Left lung (tissue), 10 donors: ENCODE results near the gene PDE6D. TPM values are rescaled to one million over a fixed set of nuclear protein-coding genes. Genes with fewer than 3 reads are reported as not detected.

ENCODE experiments used
- ATAC-seq: fragments of 200-7000 bp; cut with Tn5 transposase; one replicate; pipeline ENCODE4 v1.9.1; 2020; ENCODE audit warnings: moderate library complexity
- DNase-seq, 4 donors: peaks; one replicate each; pipeline ENCODE4 v3.0.0-alpha.2; 2013 to 2020
- H3K27ac ChIP-seq, 2 donors: fragments of 200-600 bp; sonication (generic) in 1 of 2; one replicate each; pipeline versions ENCODE4 v1.5.0 to v1.8.0; 2020 to 2021
- H3K27me3 ChIP-seq, 2 donors: fragments of 200-600 bp; sonication (generic) in 1 of 2; one replicate each; pipeline versions ENCODE4 v1.5.0 to v1.8.0; 2020 to 2021
- H3K36me3 ChIP-seq, 2 donors: fragments of 200-600 bp; sonication (generic) in 1 of 2; one replicate each; pipeline versions ENCODE4 v1.5.0 to v1.8.0; 2020 to 2021
- H3K4me1 ChIP-seq, 2 donors: fragments of 200-600 bp; one replicate each; pipeline ENCODE4 v1.8.0; 2021
- H3K4me3 ChIP-seq, 2 donors: fragments of 200-600 bp; sonication (generic) in 1 of 2; one replicate each; pipeline versions ENCODE4 v1.5.0 to v1.8.0; 2020 to 2021; ENCODE audit warnings: mild to moderate bottlenecking in 1 of 2
- H3K9me3 ChIP-seq, 2 donors: fragments of 200-600 bp; sonication (generic) in 1 of 2; one replicate each; pipeline versions ENCODE4 v1.5.0 to v1.8.0; 2020 to 2021
- intact Hi-C, 2 donors: fragments of 100-400 bp; cut with DNase I; formaldehyde crosslinking; loops; one replicate each; pipeline versions ENCODE4 v1.11.2 to v1.14.2; 2022
- polyA plus RNA-seq, 6 donors: library from polyadenylated mRNA; unstranded; fragments of 120-200 nt; gene quantifications; one replicate each; pipeline ENCODE4 v1.2.1, GENCODE V29; 2013; ENCODE audit not compliant: insufficient read length in 6 of 6
- total RNA-seq, 2 donors: library from RNA; stranded (reverse); fragmentation: NEBNext Ultra II Directional; extraction: Animal tissue kit (Norgen Biotek cat#: 25700); gene quantifications; one replicate each; pipeline ENCODE4 v1.2.1, GENCODE V29; 2021
- TF ChIP-seq, protein P1 (sequence below), 2 donors: fragments of 200-600 bp; sonication (generic) in 1 of 2; IDR thresholded peaks; one replicate each; pipeline versions ENCODE4 v1.5.0 to v1.8.0; 2021; ENCODE audit warnings: antibody characterized with exemption in 2 of 2
- donor health status: DM: no; HTN: yes; CAD: no.
- donor health status: DM: no; HTN: no; CAD: no.

PDE6D gene
- total and polyA plus RNA-seq, 8 donors, result 19.7 to 27.9 (median 23.4) TPM

DNA sequence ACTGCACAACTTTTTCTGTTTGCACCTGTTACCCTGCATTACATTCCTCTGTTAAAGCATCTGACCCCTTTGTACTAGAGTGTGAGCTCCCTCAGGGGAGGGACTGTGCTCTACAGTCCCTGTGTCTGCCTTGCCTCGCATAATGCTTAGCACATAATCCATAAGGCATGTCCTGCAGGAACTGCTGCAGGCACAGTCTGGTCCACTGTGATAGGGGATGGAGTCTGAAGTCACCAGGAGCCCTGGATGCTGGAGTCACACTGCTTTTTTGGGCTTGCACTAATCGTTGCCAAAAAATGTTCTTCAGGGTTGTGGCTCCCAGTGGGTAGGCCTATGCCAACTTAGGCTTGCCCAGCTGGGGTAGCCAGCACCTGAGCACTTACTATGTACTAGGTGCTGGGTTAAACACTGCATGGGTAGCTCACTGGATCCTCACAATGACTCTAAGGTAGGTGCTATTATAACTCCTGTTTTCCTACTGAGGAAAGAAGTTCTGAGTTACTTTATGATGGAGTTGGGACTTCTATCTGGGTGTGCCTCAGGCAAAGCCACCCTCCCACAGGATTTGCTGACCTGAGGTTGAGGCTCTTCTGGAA is 38.5 kb upstream of the PDE6D start:
- ATAC-seq, result no peak
- Histone ChIP-seq H3K4me3 (no peak overlapping the region), H3K36me3 (no peaks in the 10 kb centered on the region), H3K27me3 (no peaks in the 10 kb centered on the region), H3K9me3 (peaks cover 0 to 5% of the 10 kb centered on the region in 2 donors), H3K4me1 (no peaks in the 10 kb centered on the region), H3K27ac (no peak overlapping the region)
- intact Hi-C loops, result no loop called here
- DNase-seq, result no peak
- TF ChIP-seq, protein P1, sequence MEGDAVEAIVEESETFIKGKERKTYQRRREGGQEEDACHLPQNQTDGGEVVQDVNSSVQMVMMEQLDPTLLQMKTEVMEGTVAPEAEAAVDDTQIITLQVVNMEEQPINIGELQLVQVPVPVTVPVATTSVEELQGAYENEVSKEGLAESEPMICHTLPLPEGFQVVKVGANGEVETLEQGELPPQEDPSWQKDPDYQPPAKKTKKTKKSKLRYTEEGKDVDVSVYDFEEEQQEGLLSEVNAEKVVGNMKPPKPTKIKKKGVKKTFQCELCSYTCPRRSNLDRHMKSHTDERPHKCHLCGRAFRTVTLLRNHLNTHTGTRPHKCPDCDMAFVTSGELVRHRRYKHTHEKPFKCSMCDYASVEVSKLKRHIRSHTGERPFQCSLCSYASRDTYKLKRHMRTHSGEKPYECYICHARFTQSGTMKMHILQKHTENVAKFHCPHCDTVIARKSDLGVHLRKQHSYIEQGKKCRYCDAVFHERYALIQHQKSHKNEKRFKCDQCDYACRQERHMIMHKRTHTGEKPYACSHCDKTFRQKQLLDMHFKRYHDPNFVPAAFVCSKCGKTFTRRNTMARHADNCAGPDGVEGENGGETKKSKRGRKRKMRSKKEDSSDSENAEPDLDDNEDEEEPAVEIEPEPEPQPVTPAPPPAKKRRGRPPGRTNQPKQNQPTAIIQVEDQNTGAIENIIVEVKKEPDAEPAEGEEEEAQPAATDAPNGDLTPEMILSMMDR (IDR thresholded peaks at IDR 0.05), result no peak

DNA sequence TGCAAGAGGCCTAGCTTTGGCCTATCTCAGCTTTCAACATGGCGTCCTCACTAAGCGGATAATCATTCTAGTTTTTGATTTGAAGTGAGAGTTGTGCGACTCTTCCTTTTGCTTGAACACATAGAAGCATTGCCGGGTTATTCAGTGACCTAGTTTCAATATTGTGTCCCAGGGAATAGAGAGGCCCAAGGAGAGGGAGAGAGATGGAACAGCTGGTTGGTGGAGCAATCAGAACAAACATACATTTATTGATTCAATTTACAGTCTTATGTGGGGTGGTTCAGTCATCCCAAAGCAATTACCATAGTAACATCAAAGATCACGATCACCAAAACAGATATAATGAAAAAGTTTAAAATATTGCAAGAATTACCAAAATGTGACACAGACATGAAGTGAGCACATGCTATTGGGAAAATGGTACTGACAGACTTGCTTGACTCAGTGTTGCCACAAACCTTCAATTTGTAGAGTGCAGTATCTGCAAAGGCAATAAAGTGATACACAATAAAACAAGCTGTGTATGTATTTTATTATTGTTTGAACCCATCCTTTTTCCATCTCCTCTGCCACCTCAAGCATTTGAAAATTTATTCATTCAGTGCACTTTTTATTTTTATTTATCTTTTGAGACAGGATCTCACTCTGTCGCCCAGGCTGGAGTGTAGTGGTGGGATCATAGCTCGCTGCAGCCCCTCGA is 35.4 kb upstream of the PDE6D start:
- Histone ChIP-seq H3K4me3 (no peak overlapping the region), H3K27me3 (no peaks in the 10 kb centered on the region), H3K27ac (no peak overlapping the region), H3K36me3 (peaks cover 0 to 18% of the 10 kb centered on the region in 2 donors), H3K4me1 (no peaks in the 10 kb centered on the region), H3K9me3 (peaks cover 0 to 5% of the 10 kb centered on the region in 2 donors)
- DNase-seq (no peak), ATAC-seq (no peak)
- intact Hi-C loops, result no loop called here
- TF ChIP-seq, protein P1 (IDR thresholded peaks at IDR 0.05), result no peak

GRCh38 chr2:231810905-231811304 is 29.8 kb upstream of the PDE6D start:
- ATAC-seq, result no peak
- TF ChIP-seq, protein P1 (IDR thresholded peaks at IDR 0.05), result no peak
- no peaks in the 10 kb centered on the region for H3K4me1 ChIP-seq

DNA sequence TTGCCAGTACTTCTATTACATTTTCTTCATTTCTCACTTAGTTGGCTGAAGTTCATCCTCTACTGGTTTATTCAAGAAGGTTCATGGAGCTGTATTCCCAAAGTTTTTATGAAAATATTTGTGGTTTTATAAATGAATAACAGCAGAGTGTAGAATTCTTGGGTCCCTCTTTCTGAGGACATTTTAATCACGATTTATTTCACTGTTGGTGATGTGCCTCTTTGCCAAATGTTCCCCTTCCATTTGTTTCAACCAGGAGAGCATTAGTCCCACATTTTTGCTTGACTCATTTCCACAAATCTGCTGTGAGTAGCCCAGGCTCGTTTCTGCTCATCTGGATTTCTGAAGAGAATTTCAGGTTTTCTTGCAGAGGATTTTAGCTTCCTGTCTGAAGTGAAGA is 25.9 kb upstream of the PDE6D start:
- Histone ChIP-seq H3K9me3 (no peaks in the 10 kb centered on the region), H3K4me1 (no peaks in the 10 kb centered on the region), H3K36me3 (peaks cover 0 to 86% of the 10 kb centered on the region in 2 donors), H3K4me3 (no peak overlapping the region), H3K27me3 (no peaks in the 10 kb centered on the region), H3K27ac (no peak overlapping the region)
- TF ChIP-seq, protein P1 (IDR thresholded peaks at IDR 0.05), result no peak
- intact Hi-C loops, result no loop called here
- ATAC-seq (no peak), DNase-seq (no peak)

More at GRCh38 chr2:231810905-231811304, 29.8 kb upstream of the PDE6D start:
- Histone ChIP-seq H3K4me3 (no peak overlapping the region), H3K9me3 (peaks cover 0 to 5% of the 10 kb centered on the region in 2 donors), H3K36me3 (peaks cover 0 to 64% of the 10 kb centered on the region in 2 donors), H3K27me3 (no peaks in the 10 kb centered on the region), H3K27ac (no peak overlapping the region)
- no peak for DNase-seq
- intact Hi-C loops, result no loop called here

DNA sequence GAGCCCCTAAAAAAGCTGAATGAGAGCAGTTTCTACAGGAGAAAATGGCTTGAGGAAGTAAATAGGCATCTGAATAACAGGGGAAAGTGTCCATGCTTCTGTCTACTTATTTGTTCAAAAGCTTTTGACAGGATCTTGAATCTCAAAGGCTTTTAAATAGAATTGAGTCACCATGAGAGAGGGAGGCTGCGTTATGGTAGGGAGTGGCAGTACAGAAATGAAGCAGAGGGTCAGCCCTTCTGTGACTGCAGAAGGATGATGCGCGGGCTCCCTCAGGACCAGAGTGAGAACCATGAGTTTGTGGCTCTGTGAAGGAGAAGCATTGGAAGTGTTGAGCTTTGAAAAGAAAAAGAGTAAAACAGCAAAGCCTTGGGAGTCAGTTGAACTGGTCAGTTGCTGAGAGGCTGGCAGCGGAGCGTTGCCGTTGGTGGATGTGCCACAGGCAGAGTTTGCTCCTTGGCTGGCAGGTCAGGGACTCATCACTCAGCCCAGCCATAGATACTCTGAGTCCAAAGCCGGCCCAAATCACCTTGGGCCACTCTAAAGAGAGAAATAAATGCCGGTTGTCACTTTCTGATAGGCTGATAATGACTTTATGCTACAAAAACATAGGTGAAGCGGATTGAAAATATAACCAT is 22.5 kb upstream of the PDE6D start:
- H3K27ac ChIP-seq, result no peak overlapping the region
- peaks cover 0 to 93% of the 10 kb centered on the region in 2 donors for H3K36me3 ChIP-seq
- ATAC-seq (no peak), DNase-seq (no peak)
- intact Hi-C loops, result no loop called here
- H3K9me3 ChIP-seq, result no peaks in the 10 kb centered on the region
- H3K4me1 ChIP-seq, result no peaks in the 10 kb centered on the region
- TF ChIP-seq, protein P1 (IDR thresholded peaks at IDR 0.05), result no peak
- H3K27me3 ChIP-seq, result no peaks in the 10 kb centered on the region
- H3K4me3 ChIP-seq, result no peak overlapping the region
